SK-N-SH (cell line): ENCODE data around the gene AXIN1. TPM values are rescaled to one million over a fixed set of nuclear protein-coding genes. Genes with fewer than 3 reads are reported as not detected.

Source experiments
- CTCF ChIA-PET: fragments of 300-600, 350-600 bp; formaldehyde crosslinking; extraction: SDS; loops from one replicate; lab custom pipeline; 2021; lab: Yijun Ruan, JAX
- POLR2A ChIA-PET: fragments of 350-600 bp; sonication (Branson Sonifier 250); formaldehyde crosslinking; extraction: SDS; loops from one replicate; lab custom pipeline; 2020; ENCODE audit warnings: antibody characterized with exemption, inconsistent platforms; lab: Yijun Ruan, JAX
- DNase-seq: peaks from one replicate; pipeline ENCODE4 v3.0.0; 2012
- H2AFZ ChIP-seq: fragments of 200-600 bp; sonication (generic); 2 replicates; pipeline ENCODE4 v1.8.1; 2016; ENCODE audit warnings: antibody characterized with exemption, mild to moderate bottlenecking, low read depth
- H3F3A ChIP-seq: fragments of 200-600 bp; sonication (generic); replicated peaks from 2 replicates; pipeline ENCODE3; 2016; ENCODE audit warnings: antibody characterized with exemption, mild to moderate bottlenecking; ENCODE audit not compliant: insufficient read depth
- H3K27ac ChIP-seq, 2 experiments: fragments of 200-500 bp in 1 of 2; fragments of 200-600 bp in 1 of 2; sonication (Bioruptor generic) in 1 of 2; sonication (generic), shearing (Covaris generic) in 1 of 2; 2 replicates each; pipeline versions ENCODE4 v1.5.1 to v1.6.1; 2014 to 2016; ENCODE audit warnings: low read depth in 2 of 2, inconsistent platforms in 1 of 2, low read length in 1 of 2, mild to moderate bottlenecking in 1 of 2, mixed read lengths in 1 of 2
- H3K27me3 ChIP-seq: fragments of 200-600 bp; sonication (generic), shearing (Covaris generic); 2 replicates; pipeline ENCODE4 v1.6.1; 2016; ENCODE audit warnings: mixed run types; ENCODE audit not compliant: insufficient read depth
- H3K36me3 ChIP-seq, 2 experiments: fragments of 200-500 bp in 1 of 2; fragments of 200-600 bp in 1 of 2; sonication (Bioruptor generic) in 1 of 2; sonication (generic) in 1 of 2; replicated peaks in 1 of 2; 2 replicates each; pipeline versions ENCODE3 to v1.5.1; 2014 to 2016; ENCODE audit warnings: low read length in 1 of 2, mild to moderate bottlenecking in 1 of 2; ENCODE audit not compliant: insufficient read depth in 2 of 2, control insufficient read depth in 1 of 2
- H3K4me1 ChIP-seq, 2 experiments: fragments of 200-500 bp in 1 of 2; fragments of 200-600 bp in 1 of 2; sonication (Bioruptor generic) in 1 of 2; sonication (generic), shearing (Covaris generic) in 1 of 2; 2 replicates each; pipeline versions ENCODE4 v1.5.1 to v1.6.1; 2014 to 2016; ENCODE audit warnings: low read depth in 1 of 2, low read length in 1 of 2, mixed run types in 1 of 2; ENCODE audit not compliant: insufficient read depth in 2 of 2, control insufficient read depth in 1 of 2
- H3K4me2 ChIP-seq: fragments of 200-600 bp; sonication (generic), shearing (Covaris generic); 2 replicates; pipeline ENCODE4 v1.6.1; 2017; ENCODE audit warnings: mixed run types
- H3K4me3 ChIP-seq, 2 experiments: fragments of 200-500 bp in 1 of 2; fragments of 200-600 bp in 1 of 2; sonication (Bioruptor generic) in 1 of 2; sonication (generic), shearing (Covaris generic) in 1 of 2; 2 replicates each; pipeline versions ENCODE4 v1.5.1 to v1.8.1; 2014 to 2016; ENCODE audit warnings: low read depth in 2 of 2, inconsistent platforms in 1 of 2, low read length in 1 of 2, mild to moderate bottlenecking in 1 of 2, mixed read lengths in 1 of 2, moderate library complexity in 1 of 2
- H3K79me2 ChIP-seq: fragments of 200-600 bp; sonication (generic); 2 replicates; pipeline ENCODE4 v1.8.1; 2017; ENCODE audit warnings: mild to moderate bottlenecking; ENCODE audit not compliant: insufficient read depth
- H3K9ac ChIP-seq: fragments of 200-600 bp; sonication (generic); 2 replicates; pipeline ENCODE4 v1.6.1; 2017; ENCODE audit warnings: mixed run types
- H3K9me2 ChIP-seq: fragments of 200-600 bp; sonication (generic); 2 replicates; pipeline ENCODE4 v1.6.1; 2017; ENCODE audit warnings: mixed run types
- H3K9me3 ChIP-seq: fragments of 200-600 bp; sonication (generic); 2 replicates; pipeline ENCODE4 v1.6.1; 2017; ENCODE audit warnings: mixed run types, mild to moderate bottlenecking, moderate library complexity
- H4K20me1 ChIP-seq: fragments of 200-600 bp; sonication (generic); 2 replicates; pipeline ENCODE4 v1.6.1; 2017; ENCODE audit warnings: mild to moderate bottlenecking, mixed run types; ENCODE audit not compliant: insufficient read depth
- CHD2 ChIP-seq: fragments of 150-350 bp; IDR thresholded peaks from 2 replicates; pipeline ENCODE4 v1.6.1; 2018; ENCODE audit warnings: low read length; ENCODE audit not compliant: partially characterized antibody
- CTCF ChIP-seq: fragments of 200-600 bp; sonication (generic); IDR thresholded peaks from 2 replicates; pipeline ENCODE4 v1.6.1; 2017; ENCODE audit warnings: antibody characterized with exemption, mild to moderate bottlenecking, moderate library complexity
- FOSL2 ChIP-seq: IDR thresholded peaks from 2 replicates; pipeline ENCODE4 v1.4.0; 2012; ENCODE audit warnings: low read depth, mild to moderate bottlenecking, moderate library complexity, borderline replicate concordance
- NFIC ChIP-seq: IDR thresholded peaks from 2 replicates; pipeline ENCODE4 v1.4.0; 2012; ENCODE audit warnings: borderline replicate concordance
- NRF1 ChIP-seq: IDR thresholded peaks from 2 replicates; pipeline ENCODE4 v1.6.1; 2012; ENCODE audit warnings: low read depth, mild to moderate bottlenecking, low read length
- POLR2AphosphoS5 ChIP-seq: IDR thresholded peaks from 2 replicates; pipeline ENCODE4 v1.6.1; 2012; ENCODE audit warnings: low read depth, low read length
- RFX5 ChIP-seq: IDR thresholded peaks from 2 replicates; pipeline ENCODE4 v1.6.1; 2012; ENCODE audit warnings: mild to moderate bottlenecking, improper control_type of control experiment, low read length
- TAF1 ChIP-seq: IDR thresholded peaks from 2 replicates; pipeline ENCODE4 v1.6.1; 2012; ENCODE audit warnings: low read depth, mild to moderate bottlenecking, low read length, moderate library complexity, borderline replicate concordance
- YY1 ChIP-seq: IDR thresholded peaks from 2 replicates; pipeline ENCODE4 v1.4.0; 2012; ENCODE audit warnings: low read depth, mild to moderate bottlenecking
- WGBS: methylation state at CpG from one replicate; pipeline ENCODE4 v1.1.6; 2017; ENCODE audit warnings: low lambda C conversion rate; 5-methylcytosine and 5-hydroxymethylcytosine counted together
- polyA plus RNA-seq, 3 experiments: library from polyadenylated mRNA; depleted of rRNA; stranded (reverse); fragments of >200 nt; gene quantifications; 2 replicates each; pipeline ENCODE4 v1.2.3, GENCODE V29; 2012
- TF ChIP-seq, protein P1 (sequence below): IDR thresholded peaks from 2 replicates; pipeline ENCODE4 v1.4.0; 2012; ENCODE audit warnings: low read depth, borderline replicate concordance
- TF ChIP-seq, protein P2 (sequence below): IDR thresholded peaks from 2 replicates; pipeline ENCODE4 v1.4.0; 2012; ENCODE audit warnings: low read depth

Gene AXIN1
- polyA plus RNA-seq, 1 of the 3 experiments (the other 2 are of a cell fraction): 19.9 TPM

- TF ChIP-seq CTCF: no peak
- no peak for TF ChIP-seq POLR2AphosphoS5
- TF ChIP-seq, protein P1, sequence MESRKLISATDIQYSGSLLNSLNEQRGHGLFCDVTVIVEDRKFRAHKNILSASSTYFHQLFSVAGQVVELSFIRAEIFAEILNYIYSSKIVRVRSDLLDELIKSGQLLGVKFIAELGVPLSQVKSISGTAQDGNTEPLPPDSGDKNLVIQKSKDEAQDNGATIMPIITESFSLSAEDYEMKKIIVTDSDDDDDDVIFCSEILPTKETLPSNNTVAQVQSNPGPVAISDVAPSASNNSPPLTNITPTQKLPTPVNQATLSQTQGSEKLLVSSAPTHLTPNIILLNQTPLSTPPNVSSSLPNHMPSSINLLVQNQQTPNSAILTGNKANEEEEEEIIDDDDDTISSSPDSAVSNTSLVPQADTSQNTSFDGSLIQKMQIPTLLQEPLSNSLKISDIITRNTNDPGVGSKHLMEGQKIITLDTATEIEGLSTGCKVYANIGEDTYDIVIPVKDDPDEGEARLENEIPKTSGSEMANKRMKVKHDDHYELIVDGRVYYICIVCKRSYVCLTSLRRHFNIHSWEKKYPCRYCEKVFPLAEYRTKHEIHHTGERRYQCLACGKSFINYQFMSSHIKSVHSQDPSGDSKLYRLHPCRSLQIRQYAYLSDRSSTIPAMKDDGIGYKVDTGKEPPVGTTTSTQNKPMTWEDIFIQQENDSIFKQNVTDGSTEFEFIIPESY: no peak
- TF ChIP-seq TAF1: no peak
- no peak for TF ChIP-seq YY1
- no peak for TF ChIP-seq RFX5
- TF ChIP-seq CHD2: no peak
- TF ChIP-seq, protein P2, sequence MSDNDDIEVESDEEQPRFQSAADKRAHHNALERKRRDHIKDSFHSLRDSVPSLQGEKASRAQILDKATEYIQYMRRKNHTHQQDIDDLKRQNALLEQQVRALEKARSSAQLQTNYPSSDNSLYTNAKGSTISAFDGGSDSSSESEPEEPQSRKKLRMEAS: no peak
These were observed 35.6 kb downstream of the AXIN1 start (continued) for GRCh38 chr16:316741-317464.

DNA sequence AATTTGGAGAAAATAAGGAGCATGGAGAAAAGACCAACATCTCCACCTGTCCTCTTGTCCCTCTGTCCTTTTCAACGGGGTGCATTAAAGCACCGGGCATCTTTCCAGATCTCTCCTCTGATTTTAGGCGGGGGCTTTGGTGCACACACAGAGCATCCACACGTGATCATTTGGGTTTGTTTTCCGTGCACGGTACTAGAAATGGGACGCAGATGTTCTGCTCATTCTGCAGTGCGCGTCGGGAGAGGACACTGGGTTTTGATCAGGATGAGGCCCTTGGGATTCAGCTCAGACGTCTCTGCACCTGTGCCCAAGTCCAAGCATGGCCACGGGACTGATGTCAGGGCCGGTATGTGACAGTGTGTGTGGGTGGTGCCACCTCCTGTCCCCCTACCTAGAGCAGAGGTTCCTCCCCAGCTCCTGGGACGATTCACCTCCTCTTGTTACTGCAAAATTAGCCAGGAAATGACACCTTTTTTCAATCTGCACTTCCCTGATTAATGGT lies 37.7 kb downstream of the AXIN1 start:
- POLR2A ChIA-PET: no interaction called here
- CTCF ChIA-PET: no interaction called here
- Histone ChIP-seq H3K9me2 (no peaks in the 10 kb centered on the region), H3K9ac (no peak overlapping the region), H2AFZ (no peak overlapping the region), H3K27ac (no peak overlapping the region; a peak in 1 of 4 replicates), H4K20me1 (peaks cover 41% of the 10 kb centered on the region), H3K4me3 (no peak overlapping the region), H3K4me2 (no peak overlapping the region), H3K4me1 (peaks cover 0 to 21% of the 10 kb centered on the region in 2 experiments; a peak in 1 of 4 replicates), H3K27me3 (no peaks in the 10 kb centered on the region), H3F3A (no peaks in the 10 kb centered on the region), H3K79me2 (peaks cover 44% of the 10 kb centered on the region), H3K9me3 (no peaks in the 10 kb centered on the region)
- 78% methylated on average over 14 of the region's 14 CpGs for WGBS
- TF ChIP-seq NFIC (no peak), NRF1 (no peak), FOSL2 (no peak), CHD2 (no peak)
- TF ChIP-seq, protein P2: no peak
- TF ChIP-seq, all 33 proteins: peak for 0
- DNase-seq: no peak
- peaks cover 0 to 31% of the 10 kb centered on the region in 2 experiments for H3K36me3 ChIP-seq
